Epithelial cell of proximal tubule (primary cell): Measurements from ENCODE around the gene VWCE. TPM values are rescaled to one million over a fixed set of nuclear protein-coding genes. Genes with fewer than 3 reads are reported as not detected.
"Not testable (repeated sequence)": the region's sequence is repeated elsewhere in the genome, so short reads cannot be mapped to it uniquely, and the experiment has no call there.

Source experiments
- DNase-seq: peaks from one replicate; pipeline ENCODE4 v3.0.0-alpha.2; 2011; ENCODE audit warnings: low read depth
- H3K4me3 ChIP-seq: 2 replicates; pipeline ENCODE4 v1.5.1; 2011; ENCODE audit warnings: low read depth, mild to moderate bottlenecking, low read length
- total RNA-seq: library from RNA; depleted of rRNA; stranded (reverse); fragments of >200 nt; gene quantifications from 2 replicates; pipeline ENCODE4 v1.2.3, GENCODE V29; 2015

VWCE gene
- total RNA-seq, 1 donor from 2014 or later, result 3.5 TPM

- H3K4me3 ChIP-seq, DNase-seq: not testable (repeated sequence)
These were observed 76.1 kb downstream of the VWCE start for GRCh38 chr11:61219016-61219415.

GRCh38 chr11:61218306-61218705 is 76.8 kb downstream of the VWCE start:
- not testable (repeated sequence) for DNase-seq

GRCh38 chr11:61213711-61214324 is 81.3 kb downstream of the VWCE start:
- H3K4me3 ChIP-seq, DNase-seq: not testable (repeated sequence)

More at GRCh38 chr11:61218306-61218705, 76.8 kb downstream of the VWCE start:
- H3K4me3 ChIP-seq, result not testable (repeated sequence)

- DNase-seq, H3K4me3 ChIP-seq: not testable (repeated sequence)
These were observed 82.9 kb downstream of the VWCE start for GRCh38 chr11:61212202-61212601.

- DNase-seq, H3K4me3 ChIP-seq: not testable (repeated sequence)
These were observed 83.7 kb downstream of the VWCE start for GRCh38 chr11:61211327-61211952.

- not testable (repeated sequence) for H3K4me3 ChIP-seq, DNase-seq
These were observed 84.5 kb downstream of the VWCE start for GRCh38 chr11:61210629-61211028.

Other genes starting within 250 kb of the VWCE start
- not detected in 2 replicates for gene CD5, start 192.8 kb downstream of the VWCE start, total RNA-seq
- 15.7 and 21.5 TPM in 2 replicates for gene VPS37C, start 133.9 kb downstream of the VWCE start, total RNA-seq
- not detected in 2 replicates for gene PGA3, start 91.8 kb downstream of the VWCE start, total RNA-seq
- gene PGA4, start 73.0 kb downstream of the VWCE start, total RNA-seq, result not detected in 2 replicates
- gene PGA5, start 54.1 kb downstream of the VWCE start, total RNA-seq, result not detected in 2 replicates
- gene DDB1, start 37.8 kb upstream of the VWCE start, total RNA-seq, result 175 and 218 TPM in 2 replicates
- gene TKFC, start 37.9 kb upstream of the VWCE start, total RNA-seq, result 22.3 and 22.9 TPM in 2 replicates
- 22.1 and 42.0 TPM in 2 replicates for gene CYB561A3, start 66.6 kb upstream of the VWCE start, total RNA-seq
- 21.7 and 21.9 TPM in 2 replicates for gene TMEM138, start 67.1 kb upstream of the VWCE start, total RNA-seq
- gene TMEM216, start 97.3 kb upstream of the VWCE start, total RNA-seq, result 8.3 and 10.6 TPM in 2 replicates
- 43.3 and 57.6 TPM in 2 replicates for gene CPSF7, start 134.7 kb upstream of the VWCE start, total RNA-seq
- 34.4 and 63.2 TPM in 2 replicates for gene SDHAF2, start 134.8 kb upstream of the VWCE start, total RNA-seq
- 0.36 TPM in 1 of 2 replicates, not detected in the other for gene LRRC10B, start 213.4 kb upstream of the VWCE start, total RNA-seq